Left lung (tissue), 10 donors: Measurements from ENCODE around the gene ZNF576. TPM values are rescaled to one million over a fixed set of nuclear protein-coding genes. Genes with fewer than 3 reads are reported as not detected.
A peak's percentile ranks its signal among the peaks of the same experiment; 100 is the strongest.

Experiments
- ATAC-seq: fragments of 200-7000 bp; cut with Tn5 transposase; one replicate; pipeline ENCODE4 v1.9.1; 2020; ENCODE audit warnings: moderate library complexity
- DNase-seq, 4 donors: peaks; one replicate each; pipeline ENCODE4 v3.0.0-alpha.2; 2013 to 2020
- H3K27ac ChIP-seq, 2 donors: fragments of 200-600 bp; sonication (generic) in 1 of 2; one replicate each; pipeline versions ENCODE4 v1.5.0 to v1.8.0; 2020 to 2021
- H3K27me3 ChIP-seq, 2 donors: fragments of 200-600 bp; sonication (generic) in 1 of 2; one replicate each; pipeline versions ENCODE4 v1.5.0 to v1.8.0; 2020 to 2021
- H3K36me3 ChIP-seq, 2 donors: fragments of 200-600 bp; sonication (generic) in 1 of 2; one replicate each; pipeline versions ENCODE4 v1.5.0 to v1.8.0; 2020 to 2021
- H3K4me1 ChIP-seq, 2 donors: fragments of 200-600 bp; one replicate each; pipeline ENCODE4 v1.8.0; 2021
- H3K4me3 ChIP-seq, 2 donors: fragments of 200-600 bp; sonication (generic) in 1 of 2; one replicate each; pipeline versions ENCODE4 v1.5.0 to v1.8.0; 2020 to 2021; ENCODE audit warnings: mild to moderate bottlenecking in 1 of 2
- H3K9me3 ChIP-seq, 2 donors: fragments of 200-600 bp; sonication (generic) in 1 of 2; one replicate each; pipeline versions ENCODE4 v1.5.0 to v1.8.0; 2020 to 2021
- CTCF ChIP-seq, 2 donors: fragments of 200-600 bp; sonication (generic) in 1 of 2; IDR thresholded peaks; one replicate each; pipeline versions ENCODE4 v1.5.0 to v1.8.0; 2021; ENCODE audit warnings: antibody characterized with exemption in 2 of 2
- intact Hi-C, 2 donors: fragments of 100-400 bp; cut with DNase I; formaldehyde crosslinking; loops; one replicate each; pipeline versions ENCODE4 v1.11.2 to v1.14.2; 2022
- polyA plus RNA-seq, 6 donors: library from polyadenylated mRNA; unstranded; fragments of 120-200 nt; gene quantifications; one replicate each; pipeline ENCODE4 v1.2.1, GENCODE V29; 2013; ENCODE audit not compliant: insufficient read length in 6 of 6
- total RNA-seq, 2 donors: library from RNA; stranded (reverse); fragmentation: NEBNext Ultra II Directional; extraction: Animal tissue kit (Norgen Biotek cat#: 25700); gene quantifications; one replicate each; pipeline ENCODE4 v1.2.1, GENCODE V29; 2021
- donor health status: DM: no; HTN: yes; CAD: no.
- donor health status: DM: no; HTN: no; CAD: no.

The ZNF576 gene
- total and polyA plus RNA-seq, 8 donors: 9.3 to 14.4 (median 11.5) TPM

- Histone ChIP-seq H3K9me3 (no peaks in the 10 kb centered on the region), H3K4me3 (peak overlapping the region; percentile 67 to 79), H3K36me3 (peaks cover 0 to 4% of the 10 kb centered on the region in 2 donors), H3K4me1 (peaks cover 6 to 14% of the 10 kb centered on the region in 2 donors), H3K27ac (peak overlapping the region; percentile 94 to 95), H3K27me3 (no peaks in the 10 kb centered on the region)
- DNase-seq: peak in 1 of 4 donors; percentile 45
- no peak for TF ChIP-seq CTCF (IDR thresholded peaks at IDR 0.05)
- peak; percentile 42 for ATAC-seq
- intact Hi-C loops: no loop called here
Observed at GRCh38 chr19:43618921-43619261, 22.5 kb downstream of the ZNF576 start.

- peak; percentile 88 to 96 (median 92) for DNase-seq
- Histone ChIP-seq H3K27me3 (no peaks in the 10 kb centered on the region), H3K9me3 (no peaks in the 10 kb centered on the region), H3K36me3 (no peaks in the 10 kb centered on the region), H3K4me3 (peak within 1 kb of the TSS; percentile 67 to 79), H3K4me1 (peaks cover 6 to 14% of the 10 kb centered on the region in 2 donors), H3K27ac (peak within 1 kb of the TSS; percentile 94 to 95)
- peak; percentile 95 for ATAC-seq
- no peak for TF ChIP-seq CTCF (IDR thresholded peaks at IDR 0.05)
- intact Hi-C loops: no loop called here
Observed at GRCh38 chr19:43619262-43620060, 23.1 kb downstream of the ZNF576 start, which contains the start of gene ZNF428. ZNF428 (minus strand) TSS chr19:43619629; CDS start chr19:43614304, 5,325 bp downstream.

GRCh38 chr19:43620061-43621001, 23.9 kb downstream of the ZNF576 start:
- Histone ChIP-seq H3K27ac (peak overlapping the region; percentile 94 to 95), H3K27me3 (no peaks in the 10 kb centered on the region), H3K36me3 (no peaks in the 10 kb centered on the region), H3K4me1 (peaks cover 6 to 14% of the 10 kb centered on the region in 2 donors), H3K4me3 (peak overlapping the region; percentile 67 to 79), H3K9me3 (no peaks in the 10 kb centered on the region)
- ATAC-seq: no peak
- TF ChIP-seq CTCF (IDR thresholded peaks at IDR 0.05): no peak
- intact Hi-C loops: no loop called here
- DNase-seq: peak in 2 of 4 donors; percentile 26 to 90

- intact Hi-C loops: no loop called here
Observed at GRCh38 chr19:43622070-43622469, 25.7 kb downstream of the ZNF576 start.

More at GRCh38 chr19:43622070-43622469, 25.7 kb downstream of the ZNF576 start:
- Histone ChIP-seq H3K27me3 (peaks cover 0 to 15% of the 10 kb centered on the region in 2 donors), H3K27ac (no peak overlapping the region), H3K4me3 (no peak overlapping the region), H3K36me3 (no peaks in the 10 kb centered on the region), H3K4me1 (peaks cover 6 to 14% of the 10 kb centered on the region in 2 donors), H3K9me3 (no peaks in the 10 kb centered on the region)
- no peak for ATAC-seq
- TF ChIP-seq CTCF (IDR thresholded peaks at IDR 0.05): no peak
- DNase-seq: no peak
